HG02759 (cell line): ENCODE results near the gene CCDC136.

ENCODE experiments used
- ATAC-seq: cut with Tn5 transposase; IDR thresholded peaks from one replicate; pipeline ENCODE4 v1.9.1; 2021; ENCODE audit warnings: mild to moderate bottlenecking, moderate library complexity; ENCODE audit not compliant: unreplicated experiment

The CCDC136 gene

GRCh38 chr7:128841921-128842673 lies 50.3 kb downstream of the CCDC136 start:
- no peak for ATAC-seq

- ATAC-seq: no peak
These were observed 51.2 kb downstream of the CCDC136 start for GRCh38 chr7:128842674-128843641.

- no peak for ATAC-seq
These were observed 52.3 kb downstream of the CCDC136 start for GRCh38 chr7:128843938-128844621.

GRCh38 chr7:128844777-128845311 lies 53.1 kb downstream of the CCDC136 start:
- ATAC-seq: no peak

GRCh38 chr7:128845475-128845874 lies 53.7 kb downstream of the CCDC136 start:
- no peak for ATAC-seq

- ATAC-seq: no peak
These were observed 54.2 kb downstream of the CCDC136 start for GRCh38 chr7:128845987-128846386.

GRCh38 chr7:128846781-128847444 lies 55.1 kb downstream of the CCDC136 start:
- no peak for ATAC-seq

GRCh38 chr7:128847721-128848211 lies 56.0 kb downstream of the CCDC136 start:
- ATAC-seq: no peak

- ATAC-seq: no peak
These were observed 56.8 kb downstream of the CCDC136 start for GRCh38 chr7:128848289-128849155.

- no peak for ATAC-seq
These were observed 57.4 kb downstream of the CCDC136 start for GRCh38 chr7:128849156-128849515.

- ATAC-seq: no peak
These were observed 58.2 kb downstream of the CCDC136 start for GRCh38 chr7:128849804-128850490.

GRCh38 chr7:128852537-128853254 lies 60.9 kb downstream of the CCDC136 start:
- no peak for ATAC-seq

GRCh38 chr7:128853799-128854198 lies 62.0 kb downstream of the CCDC136 start:
- ATAC-seq: no peak

GRCh38 chr7:128854396-128854795 lies 62.6 kb downstream of the CCDC136 start:
- no peak for ATAC-seq

GRCh38 chr7:128855559-128855958 lies 63.8 kb downstream of the CCDC136 start:
- no peak for ATAC-seq

- no peak for ATAC-seq
These were observed 64.4 kb downstream of the CCDC136 start for GRCh38 chr7:128856001-128856718.

GRCh38 chr7:128858380-128859231 lies 66.8 kb downstream of the CCDC136 start:
- ATAC-seq: no peak
